ENCODE measurements around the gene RAD51B.

Gene RAD51B

GRCh38 chr14:68377459-68377858 is 557.9 kb downstream of the RAD51B start:
- no peak for DNase-seq (ENCODE audit: low spot score)

DNA sequence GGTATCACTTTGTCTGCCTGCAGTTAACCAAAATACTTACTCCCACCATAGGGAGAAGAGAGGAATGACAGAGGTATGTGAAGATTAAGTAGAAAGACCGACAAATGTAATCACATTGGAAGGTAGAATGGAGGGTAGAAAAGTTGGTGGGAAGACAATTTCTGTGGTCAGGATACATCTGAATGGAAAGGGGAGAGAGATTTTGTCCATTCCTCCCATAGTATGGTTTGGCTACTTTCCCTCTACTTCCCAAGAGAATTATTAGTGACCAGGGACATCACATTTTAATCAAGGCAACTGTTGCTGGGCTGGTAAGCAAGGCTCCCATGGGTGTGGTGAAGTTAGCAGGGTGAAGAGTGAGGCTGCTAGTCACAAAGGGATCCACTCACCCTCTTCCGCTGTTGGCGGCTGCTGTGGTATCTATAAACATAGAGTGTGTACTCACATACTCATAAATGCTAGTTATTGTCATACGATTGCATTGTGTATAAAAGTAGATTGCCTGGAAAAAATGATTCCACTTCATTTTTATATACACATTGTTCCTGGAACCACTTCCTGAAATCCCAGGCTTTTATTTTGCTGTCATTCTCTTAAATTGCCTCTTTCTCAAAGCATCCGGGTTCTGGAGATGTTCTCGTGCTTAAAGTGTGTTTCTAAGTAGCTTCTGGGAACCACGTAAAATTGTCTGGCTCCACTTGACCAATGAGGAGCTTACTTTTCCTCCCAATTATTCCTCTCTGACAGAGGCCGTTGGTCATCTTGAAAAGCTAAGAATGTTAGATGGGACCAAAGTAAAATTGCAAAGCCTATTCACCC is 560.1 kb downstream of the RAD51B start:
- no peak for DNase-seq (ENCODE audit: low spot score)

GRCh38 chr14:68380329-68380741 is 560.8 kb downstream of the RAD51B start:
- no peak for DNase-seq (ENCODE audit: low spot score)

DNA sequence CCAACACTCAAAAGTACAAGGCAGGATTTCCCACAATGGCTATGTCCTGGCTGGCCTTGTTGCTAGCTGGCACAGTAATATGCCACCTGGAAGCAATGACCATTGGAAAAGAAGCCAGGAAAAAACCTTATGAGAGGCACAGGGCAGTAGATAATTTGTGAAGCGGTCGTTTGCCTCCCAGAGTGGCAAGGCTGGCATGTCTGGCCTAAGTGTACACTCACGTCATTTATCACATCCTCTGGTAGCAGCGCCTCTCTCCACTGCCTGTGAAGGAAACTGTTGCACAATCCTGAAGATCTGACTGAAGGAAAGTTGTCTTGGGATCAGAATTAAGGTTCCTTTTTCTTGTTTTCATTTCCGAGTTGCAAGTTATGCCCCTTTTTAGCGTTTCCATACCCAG is 564.8 kb downstream of the RAD51B start:
- DNase-seq (ENCODE audit: low spot score): no peak

DNA sequence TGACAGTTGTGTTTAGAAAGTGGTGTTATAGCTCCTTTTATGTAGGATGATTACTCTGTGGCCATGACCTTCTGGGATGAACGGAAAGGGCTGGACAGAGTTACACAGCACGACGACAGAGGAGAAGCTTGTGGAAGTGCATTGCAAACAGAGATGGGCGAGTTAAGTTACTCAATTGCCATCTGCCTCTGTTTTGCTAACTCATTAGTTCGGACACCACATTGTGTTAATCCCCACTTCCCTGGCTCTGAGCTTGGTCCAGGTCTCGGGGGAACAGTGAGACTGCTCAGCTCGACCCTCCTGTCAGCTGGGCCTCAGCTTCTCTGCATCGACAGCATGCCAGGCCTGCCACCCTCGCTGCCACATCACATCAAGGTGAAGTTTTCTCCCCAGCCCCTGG is 565.3 kb downstream of the RAD51B start:
- DNase-seq (ENCODE audit: low spot score): no peak

GRCh38 chr14:68386446-68386845 is 566.9 kb downstream of the RAD51B start:
- DNase-seq (ENCODE audit: low spot score): no peak

DNA sequence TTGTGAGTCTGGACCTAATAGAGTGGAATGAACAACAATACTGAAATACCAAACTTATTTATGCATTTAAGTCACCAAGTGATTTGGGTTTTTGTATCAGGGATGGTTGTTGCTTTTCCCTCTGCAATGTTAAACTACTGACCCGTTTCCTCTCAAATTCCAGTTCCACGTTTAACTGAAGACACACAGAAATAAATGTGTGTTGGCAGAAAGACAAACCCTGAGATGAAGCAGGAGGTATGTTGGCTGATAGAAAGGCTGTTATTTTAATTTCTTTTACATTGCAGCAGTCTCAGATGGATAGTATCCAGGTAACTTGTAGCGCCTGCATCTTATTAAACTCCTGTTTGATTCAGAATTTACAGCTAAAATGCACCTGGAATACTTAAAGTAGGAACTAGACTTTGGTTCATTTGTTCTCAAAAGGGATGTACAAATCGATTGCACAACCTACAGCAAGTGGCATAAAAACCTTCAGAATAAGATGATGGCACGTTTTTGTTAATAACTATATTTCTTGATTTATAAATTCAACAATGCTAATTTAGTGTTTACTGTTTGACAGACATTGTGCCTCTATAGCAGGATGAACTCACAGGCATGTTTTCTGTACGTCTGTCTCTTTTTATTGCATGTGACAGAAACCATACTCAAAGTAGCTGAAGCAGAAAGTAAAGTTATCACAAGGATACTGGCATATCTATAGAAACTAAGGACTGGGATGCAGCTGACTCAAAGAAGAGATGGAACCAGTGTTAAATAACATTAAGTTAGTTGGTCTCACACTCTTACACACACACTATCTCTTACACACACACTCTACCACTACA is 567.6 kb downstream of the RAD51B start:
- peak; percentile 54 for DNase-seq (ENCODE audit: low spot score)

DNA sequence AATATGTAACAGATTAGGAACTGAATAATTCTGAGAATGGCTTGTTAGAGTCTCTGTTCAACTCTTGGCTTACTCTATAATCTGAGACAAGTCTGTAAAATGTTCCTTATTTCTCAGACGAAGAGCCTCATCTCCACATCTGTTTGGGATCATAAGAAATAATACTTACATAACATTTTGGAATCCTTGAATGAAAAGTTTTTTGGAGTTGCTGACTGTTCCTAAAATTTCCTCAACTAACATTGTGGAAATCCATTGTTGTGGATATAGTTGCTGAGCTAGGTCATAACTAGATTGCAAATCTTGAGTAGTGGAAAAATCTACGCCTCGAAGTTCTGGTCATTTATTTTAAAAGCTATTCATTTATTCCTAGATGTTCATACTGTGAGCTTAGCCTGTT is 570.4 kb downstream of the RAD51B start:
- DNase-seq (ENCODE audit: low spot score): no peak

- DNase-seq (ENCODE audit: low spot score): no peak
Observed at GRCh38 chr14:68390741-68391140, 571.2 kb downstream of the RAD51B start.

DNA sequence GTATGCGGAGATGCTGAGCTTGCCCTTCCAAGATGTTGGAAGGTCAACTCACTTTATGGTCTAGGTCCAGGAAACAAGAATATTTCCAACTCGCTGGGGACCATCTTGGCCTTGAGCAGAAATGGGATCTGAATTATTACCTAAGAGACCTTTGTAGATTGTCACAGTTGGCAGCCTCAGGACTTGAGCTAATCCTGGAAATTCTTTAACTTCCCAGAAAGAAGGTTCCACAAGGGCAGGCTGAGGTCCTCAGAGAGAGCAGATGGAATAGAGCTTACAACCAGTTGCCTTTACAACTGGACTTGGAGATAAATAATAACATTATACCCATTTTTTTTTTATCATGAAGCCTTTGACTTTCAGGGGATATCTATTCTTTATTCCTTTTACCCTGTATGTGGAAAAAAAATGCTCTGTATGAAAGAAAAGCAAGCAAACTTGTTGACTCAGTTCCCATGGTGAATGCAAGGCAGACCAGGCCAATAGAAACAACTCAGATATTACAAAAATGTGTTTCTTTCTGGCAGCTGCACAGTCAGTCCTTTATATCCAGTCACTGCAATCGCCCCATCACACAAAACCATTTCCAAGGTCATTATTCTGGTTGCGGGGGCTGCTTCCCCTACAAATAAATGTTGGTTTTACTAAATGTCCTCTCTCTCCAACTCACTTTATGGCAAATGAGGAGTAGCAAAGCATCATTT is 571.9 kb downstream of the RAD51B start:
- no peak for DNase-seq (ENCODE audit: low spot score)

- DNase-seq (ENCODE audit: low spot score): no peak
Observed at GRCh38 chr14:68392393-68393141, 573.0 kb downstream of the RAD51B start.

- DNase-seq (ENCODE audit: low spot score): no peak
Observed at GRCh38 chr14:68393259-68393658, 573.7 kb downstream of the RAD51B start.

DNA sequence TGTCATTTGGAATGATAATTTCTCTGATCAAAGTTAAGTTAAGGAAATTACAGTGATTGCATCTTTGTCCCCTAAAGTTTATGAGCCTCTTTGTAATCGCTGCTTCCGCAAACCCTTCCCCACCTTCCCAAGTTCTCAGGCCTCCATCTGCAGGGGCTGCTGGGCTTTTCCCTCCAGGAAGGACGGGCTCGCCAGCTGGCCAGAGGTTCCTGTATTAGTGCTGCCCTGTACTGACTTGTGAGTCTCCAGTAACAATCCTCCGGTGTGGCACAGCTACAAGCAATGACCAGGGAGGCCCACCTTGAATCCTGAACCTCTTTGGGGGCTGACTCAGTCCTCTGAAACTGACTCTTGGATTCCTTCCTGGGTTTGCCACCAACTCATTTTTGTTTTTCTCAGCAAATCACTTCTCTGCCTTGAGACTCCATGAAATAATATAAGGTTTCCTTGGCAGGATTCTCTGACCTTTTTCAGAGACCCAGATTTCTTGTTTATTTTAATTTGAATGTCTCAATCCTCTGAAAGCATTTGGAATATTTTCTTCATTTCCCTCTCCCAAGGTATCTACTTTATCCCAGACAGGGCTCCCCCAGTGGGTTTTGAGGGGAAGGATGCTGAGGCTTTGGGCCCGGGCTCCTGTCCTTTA is 574.7 kb downstream of the RAD51B start:
- DNase-seq (ENCODE audit: low spot score): no peak

- no peak for DNase-seq (ENCODE audit: low spot score)
Observed at GRCh38 chr14:68394764-68395143, 575.2 kb downstream of the RAD51B start.

- DNase-seq (ENCODE audit: low spot score): no peak
Observed at GRCh38 chr14:68395604-68396003, 576.0 kb downstream of the RAD51B start.

GRCh38 chr14:68396461-68396860 is 576.9 kb downstream of the RAD51B start:
- no peak for DNase-seq (ENCODE audit: low spot score)

DNA sequence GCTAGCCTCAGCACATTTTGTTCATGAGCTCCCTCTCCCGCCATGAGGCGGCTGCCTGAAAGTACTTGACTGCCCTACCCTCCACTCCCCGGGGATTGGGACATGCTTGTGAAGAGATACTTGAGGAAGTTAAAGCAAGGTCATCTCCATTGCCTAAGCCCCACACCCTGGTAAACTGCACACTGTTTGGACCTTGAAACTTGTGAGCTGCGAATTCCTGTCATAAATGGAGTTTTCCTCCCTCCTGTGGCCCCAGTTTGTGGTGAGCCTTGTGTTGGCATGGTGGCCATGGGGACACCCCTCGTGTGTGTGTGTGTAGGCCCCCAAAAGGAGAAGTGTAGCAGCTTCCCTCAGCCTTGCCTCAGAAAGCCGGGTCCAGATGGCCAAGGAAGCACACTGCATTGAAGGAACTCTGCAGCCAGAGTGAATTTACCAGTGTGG is 577.8 kb downstream of the RAD51B start:
- DNase-seq (ENCODE audit: low spot score): no peak

- peak; percentile 57 for DNase-seq (ENCODE audit: low spot score)
Observed at GRCh38 chr14:68397822-68398221, 578.2 kb downstream of the RAD51B start.

DNA sequence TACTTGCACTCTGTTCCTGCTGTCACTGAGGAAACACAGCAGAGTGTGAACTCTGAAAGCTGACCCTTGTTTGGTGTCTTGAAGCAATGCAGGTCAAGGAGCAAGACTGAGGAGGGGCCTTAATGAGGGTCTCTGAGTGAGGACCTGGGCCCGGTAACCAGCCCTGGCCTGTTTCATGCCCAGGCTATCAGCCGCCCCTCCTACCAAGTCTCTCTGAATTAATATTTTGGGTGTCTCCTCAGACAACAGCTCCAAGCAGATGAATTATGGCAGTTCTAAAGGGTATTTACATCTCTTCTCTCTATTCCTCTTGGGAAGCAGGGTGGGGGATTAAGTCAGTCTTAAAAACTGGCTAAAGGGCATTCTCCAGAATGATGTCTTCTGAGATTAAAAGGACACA is 578.8 kb downstream of the RAD51B start:
- no peak for DNase-seq (ENCODE audit: low spot score)

DNA sequence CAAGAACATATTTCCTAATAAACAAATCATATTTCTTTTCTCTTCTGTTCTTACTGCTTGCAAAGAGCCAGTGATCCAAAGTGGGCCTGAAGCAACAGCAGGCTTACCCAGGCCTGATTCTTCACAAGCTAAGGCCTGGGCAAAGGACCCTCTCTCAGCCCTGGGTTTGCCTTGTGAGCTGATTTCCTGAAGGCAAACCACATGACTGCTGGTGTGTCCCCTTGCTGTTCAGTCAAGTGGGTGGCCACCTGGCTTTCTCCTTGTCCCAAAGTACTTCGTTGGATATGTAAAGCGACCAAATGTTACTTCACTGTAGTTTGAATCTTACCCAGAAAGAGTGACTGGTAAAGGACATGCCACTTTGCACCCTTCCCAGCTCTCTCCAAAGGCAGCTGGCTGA is 580.4 kb downstream of the RAD51B start:
- DNase-seq (ENCODE audit: low spot score): no peak

DNA sequence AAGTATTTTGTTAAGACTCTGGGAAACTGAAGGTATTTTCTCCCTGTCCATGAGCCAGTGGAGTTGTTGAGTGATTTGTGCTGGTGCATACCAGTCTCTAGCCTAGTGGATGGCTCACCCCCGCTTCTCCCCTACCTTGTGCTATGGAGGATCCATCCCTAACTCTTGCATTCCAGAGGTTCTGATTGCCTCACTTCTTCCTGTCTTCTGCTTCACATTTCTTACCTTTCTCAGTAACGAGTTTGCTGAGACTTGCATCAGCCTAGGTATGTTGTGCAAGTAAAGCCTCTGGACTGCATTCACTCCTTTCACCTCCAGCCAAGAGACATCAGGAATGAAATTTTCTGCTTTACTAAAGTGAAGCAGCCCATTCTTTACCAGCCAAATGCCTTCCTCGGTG is 581.7 kb downstream of the RAD51B start:
- no peak for DNase-seq (ENCODE audit: low spot score)

All from SK-N-DZ (cell line).